Stimulated activated CD4-positive, alpha-beta T cell treated with anti-CD3 and anti-CD28 coated beads, Interleukin-12 subunit alpha, Interleukin-12 subunit beta, amount 100 ng/mL, for 4 hours (primary cell): Measurements from ENCODE around the gene PAK2.
A peak's percentile ranks its signal among the peaks of the same experiment; 100 is the strongest.
"Not testable (repeated sequence)": the region's sequence is repeated elsewhere in the genome, so short reads cannot be mapped to it uniquely, and the experiment has no call there.

Experiments used
- DNase-seq: peaks from one replicate; pipeline ENCODE4 v3.0.0-alpha.2; 2020

The PAK2 gene

DNA sequence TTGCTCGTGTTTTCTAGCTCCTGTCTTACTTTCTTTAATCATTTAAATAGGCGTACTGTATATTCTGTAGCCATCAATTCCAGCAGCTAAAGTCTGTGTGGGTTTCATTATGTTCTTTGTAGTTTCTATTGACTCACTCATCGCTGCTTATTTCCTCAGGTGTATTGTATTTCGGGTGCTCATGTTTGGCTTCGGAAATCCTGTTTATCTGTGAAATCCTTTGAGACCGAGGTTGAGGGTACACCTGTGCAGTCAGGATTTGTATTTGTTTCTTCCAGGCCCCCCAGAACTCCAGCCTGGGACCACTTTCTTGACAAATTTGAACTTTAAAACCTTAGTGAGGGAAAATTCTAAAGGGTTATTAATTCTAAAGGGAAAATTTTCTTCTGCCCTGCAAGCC, 2.0 kb upstream of the PAK2 start:
- no peak for DNase-seq

DNA sequence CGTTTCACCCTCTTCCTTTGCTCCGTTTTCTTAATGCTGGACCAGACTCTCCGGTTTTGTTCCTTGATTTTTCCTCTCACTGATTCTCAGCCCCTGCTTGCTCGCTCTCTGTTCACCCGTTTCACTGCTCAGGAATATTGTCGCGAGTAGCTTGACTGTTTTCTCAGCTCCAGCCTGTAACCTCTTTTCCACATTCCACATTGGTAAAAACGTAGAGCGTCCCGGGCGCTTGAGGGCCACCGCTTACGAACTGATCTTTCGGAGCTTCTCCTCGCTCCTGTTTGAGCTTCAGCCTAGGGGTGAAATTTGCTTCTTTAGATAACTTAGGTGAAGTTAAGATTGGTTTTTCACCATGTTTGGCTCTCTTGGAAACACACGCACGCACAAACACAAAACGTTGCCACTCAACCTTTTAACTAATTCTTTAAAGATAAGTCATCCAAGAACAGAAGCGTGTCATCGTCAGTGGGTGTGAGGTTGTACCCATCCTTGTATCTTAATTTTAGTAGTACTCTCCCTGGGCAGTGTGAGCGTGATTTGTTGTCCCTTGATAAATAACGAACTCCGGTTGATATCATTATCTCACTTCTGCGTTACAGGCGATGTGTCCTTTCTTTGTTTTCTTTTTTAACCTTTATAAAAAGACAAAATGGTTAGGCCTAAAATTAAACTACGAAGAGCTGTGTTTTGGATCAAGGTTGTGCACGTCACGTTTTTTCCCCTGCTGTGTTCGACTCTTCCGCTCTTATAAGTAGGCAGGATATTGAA, 1.0 kb downstream of the PAK2 start:
- DNase-seq, result peak; percentile 10

DNA sequence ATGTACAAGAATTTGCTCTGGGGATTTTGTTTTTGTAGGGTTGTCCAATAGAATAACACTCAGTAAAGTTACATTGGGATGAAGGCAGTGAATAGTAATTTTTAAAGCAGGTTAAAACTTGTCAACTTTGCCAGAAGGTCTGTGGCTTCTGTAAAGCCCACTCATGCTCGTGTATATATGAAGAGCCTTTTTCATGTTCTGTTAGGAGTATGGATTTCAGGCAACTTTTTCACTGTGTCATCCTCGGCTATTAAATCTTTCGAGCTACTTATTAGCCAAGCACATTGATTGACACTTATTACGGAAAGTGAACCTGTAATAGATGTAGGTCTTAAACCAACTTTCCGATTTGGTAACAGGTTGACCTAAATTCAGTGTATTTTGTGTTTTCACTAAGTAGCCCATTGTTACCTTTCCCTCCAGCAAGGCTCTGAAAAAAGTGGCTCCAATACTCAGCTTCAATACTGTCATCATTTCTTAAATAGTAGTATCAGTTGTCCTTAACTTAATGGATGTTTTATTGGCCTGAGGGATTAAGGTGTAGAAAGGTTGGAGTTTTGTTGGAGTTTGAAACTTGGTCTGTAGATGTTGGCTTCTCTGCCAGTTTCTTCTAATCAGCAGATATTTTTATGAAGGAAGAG, 1.7 kb downstream of the PAK2 start:
- DNase-seq, result no peak

DNA sequence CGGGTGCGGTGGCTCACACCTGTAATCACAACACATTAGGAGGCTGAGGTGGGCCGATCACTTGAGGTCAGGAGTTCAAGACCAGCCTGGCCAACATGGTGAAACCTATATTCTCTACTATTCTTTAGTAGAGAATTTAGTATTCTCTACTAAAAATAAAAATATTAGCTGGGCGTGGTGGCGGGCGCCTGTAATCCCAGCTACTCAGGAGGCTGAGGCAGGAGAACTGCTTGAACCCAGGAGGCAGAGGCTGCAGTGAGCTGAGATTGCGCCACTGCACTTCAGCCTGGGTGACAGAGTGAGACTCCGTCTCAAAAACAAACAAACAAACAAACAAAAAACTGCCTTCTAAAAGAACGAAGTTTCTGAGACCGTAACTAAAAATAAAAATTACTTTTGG, 3.9 kb downstream of the PAK2 start:
- DNase-seq, result not testable (repeated sequence)

DNA sequence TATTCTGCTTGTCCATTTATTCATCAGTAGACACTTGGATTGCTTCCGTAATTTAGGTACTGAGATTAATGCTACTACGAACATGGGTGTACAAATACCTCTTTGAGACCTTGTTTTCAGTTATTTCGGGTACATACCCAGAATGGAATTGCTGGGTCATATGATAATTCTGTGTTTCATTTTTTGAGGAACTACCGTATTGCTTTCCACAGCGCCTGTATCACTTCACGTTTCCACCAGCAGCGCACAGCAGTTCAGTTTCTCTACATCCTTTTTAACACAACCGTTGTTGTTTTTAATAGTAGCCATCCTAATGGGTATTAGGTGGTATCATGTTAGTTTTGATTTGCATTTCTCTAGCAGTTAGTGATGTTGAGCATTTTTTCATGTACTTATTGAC, 9.5 kb downstream of the PAK2 start:
- DNase-seq, result no peak

DNA sequence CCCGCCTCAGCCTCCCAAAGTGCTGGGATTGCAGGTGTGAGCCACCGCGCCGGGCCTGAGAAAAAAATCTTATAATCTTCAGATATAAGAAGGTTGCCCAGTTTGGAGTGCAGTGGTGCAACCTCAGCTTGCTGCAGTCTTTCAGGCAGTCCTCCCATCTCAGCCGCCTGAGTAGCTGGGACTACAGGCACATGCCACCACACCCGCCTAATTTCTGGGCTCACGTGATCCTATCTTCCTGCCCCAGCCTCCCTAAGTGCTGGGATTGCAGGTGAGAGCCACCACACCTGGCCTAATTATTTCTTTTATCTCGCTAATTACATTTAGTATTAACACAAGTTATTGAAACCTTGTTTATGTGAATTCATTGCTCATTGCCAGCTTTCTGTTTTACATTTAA, 13.5 kb downstream of the PAK2 start:
- DNase-seq, result no peak

DNA sequence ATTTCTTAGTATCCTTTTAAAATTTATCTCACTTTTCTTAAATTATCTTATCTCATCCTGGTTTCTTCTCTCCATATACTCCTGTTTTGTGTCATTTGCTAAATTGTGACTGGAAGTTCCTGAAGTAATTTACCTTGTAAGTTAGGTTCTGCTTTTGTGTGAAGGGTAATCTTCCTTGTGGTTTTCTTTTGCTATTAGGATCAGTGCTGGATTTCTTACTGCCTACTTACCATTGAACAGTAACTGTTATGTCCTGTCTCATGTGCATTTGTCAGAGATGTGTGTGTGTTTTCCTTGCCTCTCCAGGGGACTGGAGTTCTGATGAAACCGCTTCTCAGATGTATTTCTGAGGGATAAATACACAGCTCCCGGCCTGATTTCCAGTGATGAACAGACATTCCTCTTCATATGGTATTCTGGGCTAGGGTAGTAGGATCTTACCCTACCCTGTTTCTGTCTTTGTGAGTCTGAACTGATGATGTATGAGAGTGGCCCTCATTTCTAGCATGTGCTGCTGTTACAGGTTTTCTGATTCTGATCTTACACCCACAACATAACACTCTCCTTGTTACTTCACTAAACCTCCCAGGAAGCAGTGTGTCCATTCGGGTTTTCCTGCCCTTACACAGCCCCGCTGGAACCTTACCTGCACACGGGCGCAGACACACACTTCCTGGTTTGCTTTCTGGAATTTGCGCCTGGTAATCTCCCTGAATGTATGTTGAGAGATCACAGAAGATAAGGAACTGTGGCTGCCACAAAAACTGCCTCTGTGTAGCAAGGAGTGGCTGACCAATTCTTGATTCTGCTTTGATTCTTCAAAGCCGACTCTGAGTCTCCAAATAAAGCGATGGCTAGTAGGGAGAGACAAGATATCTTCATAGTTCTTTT, 14.7 kb downstream of the PAK2 start:
- DNase-seq, result no peak

DNA sequence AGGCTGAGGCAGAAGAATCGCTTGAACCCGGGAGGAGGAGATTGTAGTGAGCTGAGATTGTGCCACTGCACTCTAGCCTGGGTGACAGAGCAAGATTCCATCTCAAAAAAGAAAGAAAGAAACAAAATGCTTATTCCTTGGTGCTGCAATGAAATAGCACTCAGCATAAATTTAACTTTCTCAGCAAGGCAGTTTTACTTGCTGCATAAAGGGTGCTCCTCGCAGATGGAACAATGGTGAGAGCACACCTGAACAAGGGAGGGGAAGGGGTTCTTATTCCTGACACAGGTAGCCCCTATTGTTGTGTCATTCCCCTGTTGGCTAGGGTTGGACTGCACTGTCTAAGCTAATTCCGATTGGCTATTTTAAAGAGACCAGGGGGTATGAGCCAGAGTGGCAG, 17.1 kb downstream of the PAK2 start:
- no peak for DNase-seq

DNA sequence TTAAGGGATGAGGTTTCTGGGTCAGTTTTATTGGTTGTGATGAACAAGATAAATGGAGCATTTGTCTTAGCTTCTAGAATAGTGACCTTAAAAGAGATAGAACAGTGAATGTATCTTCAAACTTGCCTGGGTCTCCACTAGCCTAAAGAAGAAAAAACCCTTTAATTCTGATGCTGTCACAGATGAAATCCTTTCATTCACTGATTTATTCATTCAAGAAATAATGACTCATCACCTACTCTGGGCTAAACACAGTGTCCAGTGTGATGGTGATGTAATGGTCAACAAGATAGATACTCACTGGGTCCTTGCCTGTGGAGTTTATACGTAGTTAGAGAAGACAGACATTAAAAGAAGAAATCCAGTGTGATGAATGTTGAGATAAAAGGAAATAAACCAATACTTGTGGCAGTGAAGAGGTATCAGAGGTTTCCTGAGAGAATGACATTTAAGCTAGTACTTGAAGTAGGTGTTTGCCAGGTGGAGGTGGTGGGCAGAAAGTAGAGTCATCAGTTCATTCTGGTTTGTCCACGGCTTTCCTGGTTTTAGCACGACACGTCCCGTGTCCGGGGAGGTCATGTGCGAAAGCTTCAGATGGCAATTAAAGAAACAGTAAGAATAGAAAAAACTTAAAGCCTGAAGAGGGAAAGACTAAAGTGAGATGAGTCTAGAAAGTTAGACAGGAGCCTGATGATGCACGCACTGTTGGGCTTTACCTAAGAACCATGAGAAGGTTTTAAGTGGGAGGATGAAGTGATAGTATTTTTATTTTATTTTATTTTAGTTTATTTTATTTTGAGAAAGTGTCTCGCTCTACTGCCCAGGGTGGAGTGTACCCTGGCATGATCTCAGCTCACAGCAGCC, 18.5 kb downstream of the PAK2 start:
- DNase-seq, result no peak

DNA sequence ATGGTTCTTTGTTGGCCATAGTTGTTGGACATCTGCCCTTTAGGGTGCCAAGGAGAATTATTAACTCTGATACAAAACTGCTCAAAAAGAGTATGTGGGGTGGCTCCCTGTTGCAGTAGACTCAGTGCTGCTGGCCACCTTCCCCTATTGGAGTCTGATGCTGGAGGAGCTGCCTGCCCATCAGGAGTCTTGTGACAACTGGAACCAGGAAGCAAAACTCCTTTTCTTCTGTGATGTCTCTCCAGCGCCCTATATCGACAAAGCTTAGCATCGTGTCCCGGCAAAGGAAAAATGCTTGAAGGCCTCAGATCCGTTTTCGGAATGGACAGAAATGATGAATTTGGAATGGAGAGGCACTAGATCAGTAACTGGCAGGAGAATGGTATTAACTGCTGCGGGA, 23.5 kb downstream of the PAK2 start:
- DNase-seq, result no peak

DNA sequence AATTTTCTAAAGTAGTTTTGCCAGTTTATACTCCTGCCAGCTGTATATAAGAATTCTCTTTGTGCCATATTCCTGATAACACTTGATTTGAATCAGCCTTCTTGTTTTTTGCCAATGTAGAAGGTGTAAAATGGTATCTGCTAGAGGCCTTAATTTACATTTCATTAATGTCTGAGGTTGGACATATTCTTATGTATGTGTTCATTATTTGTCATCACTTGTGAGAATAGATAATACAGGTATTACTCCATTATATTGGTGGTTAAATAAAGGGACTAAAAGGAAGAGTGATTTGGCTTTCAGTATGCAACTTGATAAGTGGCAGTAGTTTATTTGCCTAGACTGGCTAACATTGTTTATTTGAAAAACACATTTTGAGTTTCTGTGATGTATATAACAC, 25.8 kb downstream of the PAK2 start:
- DNase-seq, result no peak

DNA sequence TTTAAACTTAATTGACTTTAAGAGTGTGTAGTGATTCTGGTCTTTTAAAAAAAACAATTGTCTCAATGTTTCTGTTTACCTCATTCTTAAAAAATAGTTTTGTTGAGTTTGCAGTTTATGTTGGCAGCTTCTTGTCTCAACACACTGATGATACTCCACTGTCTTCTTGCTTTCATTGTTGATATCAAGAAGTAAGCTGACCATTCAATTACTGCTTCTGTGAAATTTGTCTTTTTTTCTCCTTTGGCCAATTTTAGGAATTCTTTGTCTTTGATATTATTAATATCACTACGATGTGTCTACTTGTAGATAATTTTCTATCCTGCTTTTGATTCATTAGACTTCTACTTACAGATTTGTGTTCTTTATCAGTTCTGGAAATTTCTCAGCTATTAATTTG, 31.4 kb downstream of the PAK2 start:
- DNase-seq, result no peak

DNA sequence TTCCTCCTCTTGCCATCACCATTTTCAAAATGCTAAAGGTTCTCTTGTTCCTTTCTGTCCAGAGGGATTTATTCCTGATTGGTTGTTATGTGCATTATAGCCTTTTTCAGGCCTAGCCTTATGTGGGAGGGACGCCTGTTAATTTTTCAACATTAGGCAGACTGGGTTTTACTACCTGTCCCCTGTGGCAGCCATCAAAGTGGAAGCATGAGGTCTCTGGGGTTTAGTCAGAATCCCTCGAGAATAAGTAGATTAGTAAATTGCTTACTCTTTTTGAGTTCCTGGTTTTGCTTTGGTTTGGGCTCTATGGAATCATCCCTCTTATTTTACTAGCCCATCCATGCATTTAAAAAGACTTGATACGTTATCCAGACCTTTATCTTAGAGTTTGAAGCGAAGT, 32.4 kb downstream of the PAK2 start:
- DNase-seq, result no peak

DNA sequence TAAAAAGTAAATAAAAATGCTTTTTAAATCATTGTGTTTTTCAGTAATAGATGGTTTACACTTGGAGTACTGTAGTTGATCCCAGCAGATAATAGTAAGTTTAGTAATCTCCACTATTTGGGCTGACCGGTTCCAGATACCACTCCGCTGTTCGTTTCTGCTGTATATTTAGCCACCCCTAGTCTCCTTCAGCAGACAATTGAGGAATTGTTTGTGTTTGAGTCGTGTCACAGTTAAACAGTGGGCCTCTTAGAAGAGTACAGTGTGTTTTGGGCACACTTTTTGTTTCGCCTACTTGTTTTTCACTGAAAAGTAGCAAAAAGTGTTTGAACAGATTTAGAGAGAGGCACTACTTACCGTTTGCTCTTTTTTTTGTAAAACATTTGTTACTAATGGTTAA, 33.2 kb downstream of the PAK2 start:
- DNase-seq, result no peak

DNA sequence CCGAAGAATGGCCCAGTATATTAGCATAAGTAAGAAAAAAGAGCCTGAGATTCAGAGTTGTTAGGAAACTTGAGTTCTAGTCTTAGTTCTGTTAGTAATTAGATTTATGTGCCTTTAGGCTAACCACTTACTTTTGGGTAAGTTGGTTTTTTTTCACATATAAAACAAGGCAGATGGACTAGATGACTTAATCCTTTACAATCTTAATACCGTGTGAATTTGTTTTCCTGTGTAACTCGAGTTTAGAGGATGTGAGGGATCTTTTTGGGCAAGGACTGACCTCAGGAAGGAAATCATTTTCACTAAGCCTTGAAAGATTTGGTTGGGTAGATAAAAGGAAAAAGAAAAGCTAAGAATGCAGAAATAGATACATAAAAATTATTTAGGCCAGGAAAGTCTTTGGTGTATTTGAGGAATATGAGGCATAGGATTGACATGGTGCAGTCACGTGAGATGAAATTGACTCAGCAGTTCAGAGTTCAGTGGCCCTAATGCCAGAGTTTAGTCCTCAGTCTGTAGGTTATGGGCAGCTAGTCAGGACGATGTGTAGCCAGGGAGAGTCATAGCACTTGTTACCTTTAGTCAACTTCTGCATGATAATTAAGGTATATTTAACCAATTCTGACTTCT, 34.6 kb downstream of the PAK2 start:
- no peak for DNase-seq

DNA sequence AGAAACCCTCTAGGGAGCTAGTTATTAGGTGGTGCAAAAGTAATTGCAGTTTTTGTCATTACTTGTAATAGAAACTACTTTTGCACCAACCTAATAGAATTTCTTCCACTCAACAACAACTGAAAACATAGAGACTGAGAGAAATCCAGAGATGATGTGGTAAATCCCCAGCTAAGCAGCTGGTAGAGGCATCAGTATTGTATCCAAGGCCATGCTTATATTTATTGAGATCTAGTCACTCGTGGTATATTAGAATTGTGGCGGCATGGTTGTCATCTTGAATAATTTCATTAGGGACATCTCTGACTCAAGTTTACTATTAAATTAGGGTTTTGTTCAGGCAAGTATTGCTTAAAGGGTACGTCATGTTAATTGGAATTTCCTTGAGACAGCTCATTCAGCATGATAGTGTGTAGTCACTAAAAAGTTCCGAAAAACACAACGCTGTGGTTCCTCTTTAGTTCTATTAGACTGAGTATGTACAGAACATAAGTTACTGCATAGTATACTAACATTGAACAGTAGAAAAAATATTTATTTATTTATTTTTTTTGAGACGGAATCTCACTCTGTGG, 35.3 kb downstream of the PAK2 start:
- no peak for DNase-seq

DNA sequence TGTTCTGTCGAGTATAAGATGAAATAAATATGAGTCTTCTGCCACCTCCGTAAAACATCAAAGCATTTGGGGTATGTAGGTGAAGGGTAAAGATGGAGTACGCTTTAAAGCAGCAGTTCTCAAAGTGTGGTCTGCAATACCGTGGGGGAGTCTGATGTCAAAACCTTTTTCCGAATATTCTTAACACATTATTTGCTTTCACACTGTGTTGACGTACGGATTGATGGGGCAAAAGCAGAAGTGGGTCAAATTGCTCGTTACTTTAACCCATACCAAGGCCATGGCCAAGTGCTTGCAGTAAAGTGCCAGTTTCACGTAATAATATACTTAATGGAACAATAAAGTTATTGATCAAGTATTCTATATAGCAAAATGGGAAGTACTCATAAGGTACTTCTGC, 36.3 kb downstream of the PAK2 start:
- no peak for DNase-seq

DNA sequence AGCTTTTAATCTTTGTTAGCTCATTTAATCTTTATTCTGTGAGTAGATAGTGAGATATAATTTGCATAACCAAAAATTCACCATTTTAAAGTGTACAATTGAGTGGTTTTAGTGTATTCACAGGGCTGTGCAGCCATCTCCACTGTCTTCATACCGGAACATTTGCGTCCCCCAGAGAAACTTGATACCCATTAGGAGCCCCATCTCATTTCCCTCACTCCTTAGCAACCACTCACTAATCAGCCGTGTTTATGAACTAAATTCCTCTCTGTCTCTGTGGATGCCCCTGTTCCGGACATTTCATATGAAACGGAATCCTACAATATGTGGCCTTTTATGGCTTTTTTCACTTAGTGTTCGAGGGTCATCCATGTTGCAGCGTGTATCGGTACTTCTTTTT, 38.2 kb downstream of the PAK2 start:
- DNase-seq, result no peak

DNA sequence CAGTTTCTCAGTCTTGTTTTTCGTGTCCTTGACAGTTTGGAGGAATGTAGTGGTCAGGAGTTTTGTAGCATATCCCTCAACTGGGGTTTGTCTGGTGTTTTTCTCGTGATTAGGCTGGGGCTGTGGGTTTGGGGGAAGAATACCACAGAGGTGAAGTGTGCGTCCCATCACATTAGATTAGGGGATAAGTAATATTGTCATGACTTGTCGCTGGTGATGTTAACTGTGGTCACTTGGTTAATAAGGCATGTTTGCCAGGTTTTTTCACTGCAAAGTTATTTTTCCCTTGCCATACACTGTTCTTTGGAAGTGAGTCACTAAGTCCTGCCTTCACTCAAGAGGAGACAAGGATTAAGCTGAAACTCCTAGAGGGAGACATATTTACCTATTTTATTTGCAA, 39.1 kb downstream of the PAK2 start:
- DNase-seq, result no peak

DNA sequence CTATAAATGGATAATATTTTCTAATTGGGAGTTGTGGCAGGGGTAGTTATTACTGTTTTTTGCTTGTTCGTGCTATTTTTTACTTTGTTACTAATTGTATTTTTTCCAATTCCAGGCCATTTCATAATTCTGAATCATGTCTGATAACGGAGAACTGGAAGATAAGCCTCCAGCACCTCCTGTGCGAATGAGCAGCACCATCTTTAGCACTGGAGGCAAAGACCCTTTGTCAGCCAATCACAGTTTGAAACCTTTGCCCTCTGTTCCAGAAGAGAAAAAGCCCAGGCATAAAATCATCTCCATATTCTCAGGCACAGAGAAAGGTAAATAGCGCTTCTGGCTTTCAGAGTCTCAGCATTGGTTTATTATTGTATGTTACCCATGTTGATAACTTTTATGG, 42.9 kb downstream of the PAK2 start:
- no peak for DNase-seq

DNA sequence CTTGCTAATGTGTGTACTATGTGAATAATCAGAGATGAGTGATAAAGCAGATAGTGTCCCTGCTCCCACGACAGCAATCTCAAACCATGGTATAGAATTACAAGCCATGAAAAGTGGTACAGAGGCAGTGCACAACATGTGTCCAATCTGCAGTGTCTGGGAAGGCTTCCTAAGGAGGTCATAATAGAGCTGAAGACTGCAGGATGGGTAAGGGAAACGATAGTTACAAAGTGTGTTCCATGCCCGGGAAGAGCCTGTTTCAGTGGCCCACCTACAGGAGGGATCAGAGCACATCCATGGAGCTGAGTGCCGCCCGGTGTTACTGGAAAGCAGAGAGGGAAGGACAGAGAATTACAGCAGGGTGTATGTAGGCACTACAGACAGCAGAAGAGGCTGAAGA, 48.9 kb downstream of the PAK2 start:
- no peak for DNase-seq

DNA sequence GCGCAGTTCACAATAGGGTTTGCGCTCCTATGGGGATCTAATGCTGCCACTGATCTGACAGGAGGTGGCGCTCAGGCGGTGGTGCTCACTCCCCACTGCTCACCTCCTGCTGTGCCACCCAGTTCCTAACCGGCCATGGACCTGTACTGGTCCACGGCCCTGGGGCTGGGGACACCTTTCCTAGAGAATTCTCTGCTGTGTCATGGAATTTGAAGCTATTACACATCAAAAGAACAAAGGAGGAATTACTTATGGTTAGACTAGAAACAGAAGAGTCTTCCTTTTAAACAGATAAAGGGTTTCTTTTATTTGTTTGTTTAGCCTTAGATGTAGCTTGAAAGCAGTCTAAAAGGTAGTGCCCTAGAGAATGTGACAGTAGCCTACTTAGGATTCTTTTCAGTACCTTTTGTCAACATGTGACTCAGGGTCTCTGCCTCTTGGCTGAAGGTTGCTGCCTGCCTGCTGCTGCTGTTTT, 50.3 kb downstream of the PAK2 start:
- DNase-seq, result no peak
